GM18499 (cell line): Measurements from ENCODE around the gene PLA2R1.

Experiments used
- ATAC-seq: cut with Tn5 transposase; IDR thresholded peaks from one replicate; pipeline ENCODE4 v1.9.1; 2021; ENCODE audit warnings: moderate number of reproducible peaks; ENCODE audit not compliant: insufficient read depth, unreplicated experiment

PLA2R1 gene

GRCh38 chr2:160035125-160035524 lies 27.3 kb downstream of the PLA2R1 start:
- no peak for ATAC-seq

- ATAC-seq = no peak
These were observed 28.0 kb downstream of the PLA2R1 start for GRCh38 chr2:160034396-160034795.

- no peak for ATAC-seq
These were observed 28.6 kb downstream of the PLA2R1 start for GRCh38 chr2:160033732-160034392.

- no peak for ATAC-seq
These were observed 33.2 kb downstream of the PLA2R1 start for GRCh38 chr2:160029270-160029628.

DNA sequence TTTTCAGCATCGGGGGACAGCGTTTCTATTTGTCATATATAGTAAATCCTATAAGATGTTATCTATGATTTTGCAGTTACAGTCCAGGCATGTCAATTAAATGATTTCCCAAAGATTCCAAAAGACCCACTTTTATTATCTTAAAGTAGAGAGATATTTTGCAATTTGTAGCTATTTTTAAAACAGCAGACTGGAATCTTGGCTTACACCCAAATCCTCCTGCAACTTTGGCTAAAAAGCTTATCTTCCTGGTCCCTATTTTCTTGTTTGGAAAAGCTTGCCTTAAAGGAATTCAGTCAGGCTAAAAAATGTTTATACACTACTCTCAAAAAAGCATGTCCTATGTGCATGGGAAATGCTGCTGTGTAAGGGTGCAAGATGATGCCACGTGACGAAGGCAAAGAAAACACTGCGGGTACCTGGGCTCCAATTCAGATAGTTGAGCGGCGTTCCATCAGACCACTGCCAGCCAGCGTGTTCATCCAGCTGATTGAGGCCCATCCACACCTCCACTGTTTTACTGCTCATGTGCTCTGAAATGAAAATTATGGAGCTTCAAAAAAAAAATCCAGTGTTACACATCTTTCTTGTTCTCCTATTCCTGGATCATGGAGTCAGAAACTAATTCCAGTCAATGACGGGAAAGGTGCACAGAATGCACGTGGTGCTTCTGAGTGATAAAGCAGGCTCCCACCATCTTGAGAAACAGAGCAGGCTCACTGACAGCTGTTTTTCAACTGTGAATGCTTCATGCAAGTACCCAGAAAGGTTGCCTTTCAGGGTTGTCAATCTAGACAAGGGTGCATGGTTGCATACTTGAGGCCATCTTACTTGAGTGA lies 33.8 kb downstream of the PLA2R1 start:
- no peak for ATAC-seq

DNA sequence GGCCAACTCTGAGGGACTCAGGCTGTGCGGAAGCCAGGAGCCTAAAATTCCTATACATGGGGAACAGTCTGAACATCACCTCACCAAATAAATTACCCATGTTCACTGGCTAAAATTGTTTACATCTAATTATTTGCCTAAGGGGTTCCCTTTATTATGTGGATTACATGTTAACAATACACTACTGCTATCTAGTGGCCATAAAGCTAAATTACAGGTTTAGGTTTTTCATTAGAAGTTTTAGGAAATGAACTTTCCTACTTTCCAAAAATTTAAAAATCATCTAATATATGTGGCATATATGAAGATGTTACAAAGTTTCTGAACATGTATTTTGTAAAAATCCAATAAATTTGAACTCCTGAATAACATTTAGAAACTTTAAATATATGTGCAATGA lies 40.3 kb downstream of the PLA2R1 start:
- ATAC-seq = no peak

- no peak for ATAC-seq
These were observed 42.9 kb downstream of the PLA2R1 start for GRCh38 chr2:160019374-160020090.

- ATAC-seq = no peak
These were observed 46.7 kb downstream of the PLA2R1 start for GRCh38 chr2:160015746-160016145.

GRCh38 chr2:160014227-160014626 lies 48.2 kb downstream of the PLA2R1 start:
- no peak for ATAC-seq

DNA sequence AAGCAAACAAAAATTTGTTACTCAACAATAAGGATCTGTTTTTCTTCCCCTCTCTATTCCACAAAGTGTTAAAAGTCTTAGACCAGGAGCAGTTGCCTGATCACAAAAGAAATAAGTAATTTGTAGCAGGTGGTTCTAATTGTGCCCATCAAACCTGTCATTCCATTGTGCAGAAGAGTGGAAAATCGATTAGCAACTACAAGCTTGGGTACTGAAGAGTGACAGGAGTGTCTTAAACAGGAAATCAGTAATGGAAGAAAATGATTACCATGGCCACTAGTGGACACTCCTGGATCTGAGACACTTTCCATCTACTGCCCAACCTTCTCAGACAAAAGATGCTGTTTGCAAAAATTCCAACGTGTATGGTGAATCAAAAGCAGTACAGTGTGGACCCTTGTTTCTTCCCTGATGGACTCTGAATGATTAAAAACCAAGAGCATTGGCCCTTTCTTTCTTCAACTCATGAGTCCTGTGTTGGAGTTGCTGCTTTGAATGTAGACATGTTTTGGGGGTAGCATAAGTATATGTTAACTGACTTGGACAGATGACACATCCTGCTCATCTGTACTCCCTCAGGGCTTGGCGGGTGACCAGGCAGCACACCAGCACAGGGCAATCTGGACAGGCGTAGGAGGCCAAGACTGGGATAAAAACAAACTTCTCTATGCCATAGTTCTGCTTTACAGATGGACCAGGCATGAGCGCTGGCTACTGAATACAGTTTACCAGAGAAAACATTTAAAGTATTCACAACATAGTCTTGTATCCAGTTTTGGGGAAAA lies 51.9 kb downstream of the PLA2R1 start:
- ATAC-seq = no peak

DNA sequence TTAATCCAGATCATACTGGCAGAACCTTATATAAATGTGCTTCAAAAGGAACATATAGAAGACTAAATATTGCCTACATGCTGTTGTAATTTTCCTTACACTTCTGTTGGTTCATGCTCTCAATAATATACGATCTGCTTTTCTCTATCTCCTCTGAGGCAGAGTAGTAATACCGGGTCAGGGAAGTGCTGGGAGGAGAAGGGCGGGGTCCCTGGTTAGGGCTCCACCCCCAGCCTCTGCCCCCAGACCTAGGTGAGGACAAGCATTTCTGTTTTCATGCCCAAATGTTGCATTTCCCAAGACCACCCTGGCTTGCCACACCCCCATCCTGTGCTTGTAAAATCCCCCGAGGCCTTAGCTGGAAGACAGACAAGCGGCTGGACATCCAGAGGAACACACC lies 55.3 kb downstream of the PLA2R1 start:
- ATAC-seq = no peak

GRCh38 chr2:160006475-160006874 lies 55.9 kb downstream of the PLA2R1 start:
- no peak for ATAC-seq

- no peak for ATAC-seq
These were observed 56.5 kb downstream of the PLA2R1 start for GRCh38 chr2:160005908-160006307.

DNA sequence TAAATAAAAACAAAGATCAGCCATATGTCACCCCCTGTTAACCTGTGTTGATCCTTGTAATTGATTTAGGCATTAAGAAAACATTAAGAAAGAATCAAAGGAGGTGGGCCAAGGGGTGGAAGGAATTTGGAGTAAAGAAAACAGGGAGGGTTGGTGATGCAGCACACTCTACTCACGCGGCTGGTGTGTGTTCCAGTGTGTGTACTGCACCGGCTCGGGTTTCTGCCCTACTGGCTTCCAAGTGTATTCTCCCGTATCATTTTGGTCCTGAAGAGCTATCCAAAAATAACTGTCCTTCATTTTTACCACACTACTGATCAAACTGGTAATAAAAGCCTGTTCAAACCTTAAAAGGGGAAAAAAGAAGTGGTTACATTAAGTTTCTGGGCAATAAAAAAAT lies 56.9 kb downstream of the PLA2R1 start:
- ATAC-seq = no peak

DNA sequence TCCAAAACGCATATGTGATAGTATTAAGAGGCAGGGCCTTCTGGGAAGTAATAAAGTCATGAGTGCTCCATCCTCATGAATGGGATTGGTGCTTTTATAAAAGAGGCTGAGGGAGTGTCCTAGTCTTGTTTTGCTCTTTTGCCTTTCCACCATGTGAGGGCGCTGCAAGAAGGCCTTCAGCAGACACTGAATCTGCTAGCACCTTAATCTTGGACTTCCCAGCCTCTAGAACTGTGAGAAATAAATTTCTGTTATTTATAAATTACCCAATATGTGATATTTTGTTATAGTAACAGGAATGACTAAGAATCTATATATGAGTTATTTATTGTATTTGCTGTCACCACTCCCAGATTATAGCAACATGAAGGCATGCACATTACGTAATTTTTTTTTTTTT lies 63.5 kb downstream of the PLA2R1 start:
- no peak for ATAC-seq

GRCh38 chr2:159998243-159998642 lies 64.2 kb downstream of the PLA2R1 start:
- no peak for ATAC-seq

- no peak for ATAC-seq
These were observed 65.4 kb downstream of the PLA2R1 start for GRCh38 chr2:159996792-159997546.

DNA sequence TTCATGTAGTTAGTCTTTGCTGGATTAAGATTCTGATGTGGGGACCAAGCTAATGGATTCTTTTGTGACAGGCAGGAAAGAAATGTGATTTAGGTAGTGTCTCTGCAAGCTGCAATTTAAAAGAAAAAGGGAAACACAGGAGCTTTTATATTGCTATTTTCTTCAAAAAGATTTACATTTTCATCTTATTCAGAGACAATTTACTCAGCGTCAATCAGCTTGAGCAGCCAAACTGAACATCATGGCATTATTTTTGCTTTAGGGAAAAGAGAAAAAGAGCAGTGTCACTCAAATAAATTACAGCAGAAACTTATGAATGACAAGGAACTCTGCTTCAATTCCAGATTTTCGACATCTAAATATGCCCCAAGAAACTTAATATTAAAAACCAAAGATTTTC lies 67.4 kb downstream of the PLA2R1 start:
- ATAC-seq = no peak

DNA sequence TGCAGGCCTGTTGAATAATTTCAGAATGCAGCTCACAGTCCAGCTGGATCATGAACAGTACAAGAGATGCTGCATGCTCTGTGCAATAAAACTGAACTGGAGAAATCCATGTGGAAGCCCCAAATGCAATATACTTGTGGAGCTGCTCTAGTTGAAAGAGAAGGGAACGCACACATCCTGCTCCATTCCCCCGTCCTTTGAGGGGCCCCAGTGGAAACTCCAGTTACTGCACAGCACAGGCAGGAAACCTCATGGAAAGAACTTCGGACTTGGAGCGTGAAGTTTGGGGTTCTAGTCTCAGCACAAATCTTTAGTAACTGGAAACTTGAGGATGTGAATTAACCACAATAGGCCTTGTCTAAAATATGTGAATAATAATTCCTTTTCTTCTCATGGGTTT lies 73.2 kb downstream of the PLA2R1 start:
- ATAC-seq = no peak

GRCh38 chr2:159988412-159988970 lies 73.9 kb downstream of the PLA2R1 start:
- ATAC-seq = no peak
